Measurements from ENCODE around the gene ANKRD34A.
"Not testable (repeated sequence)": the region's sequence is repeated elsewhere in the genome, so short reads cannot be mapped to it uniquely, and the experiment has no call there.

Gene ANKRD34A

GRCh38 chr1:145942871-145943270 lies 21.5 kb downstream of the ANKRD34A start:
- DNase-seq (ENCODE audit: low read depth) = no peak

- no peak for DNase-seq (ENCODE audit: low read depth)
These were observed 22.0 kb downstream of the ANKRD34A start for GRCh38 chr1:145942405-145942804.

GRCh38 chr1:145937436-145937835 lies 26.9 kb downstream of the ANKRD34A start:
- DNase-seq (ENCODE audit: low read depth) = no peak

- DNase-seq (ENCODE audit: low read depth) = no peak
These were observed 28.1 kb downstream of the ANKRD34A start for GRCh38 chr1:145936247-145936646.

GRCh38 chr1:145935708-145936107 lies 28.7 kb downstream of the ANKRD34A start:
- no peak for DNase-seq (ENCODE audit: low read depth)

- DNase-seq (ENCODE audit: low read depth) = not testable (repeated sequence)
These were observed 31.8 kb downstream of the ANKRD34A start for GRCh38 chr1:145932522-145933009.

- DNase-seq (ENCODE audit: low read depth) = no peak
These were observed 36.3 kb downstream of the ANKRD34A start for GRCh38 chr1:145927916-145928643.

GRCh38 chr1:145927063-145927886 lies 37.1 kb downstream of the ANKRD34A start, which contains the start of gene RBM8A:
TSS of gene RBM8A (minus strand) at chr1:145927484. CDS start at chr1:145927426, 58 bp downstream.
- peak; percentile 93 for DNase-seq (ENCODE audit: low read depth)

GRCh38 chr1:145926686-145927062 lies 37.7 kb downstream of the ANKRD34A start:
- DNase-seq (ENCODE audit: low read depth) = no peak

GRCh38 chr1:145922266-145922665 lies 42.1 kb downstream of the ANKRD34A start:
- DNase-seq (ENCODE audit: low read depth) = no peak

GRCh38 chr1:145920297-145920696 lies 44.1 kb downstream of the ANKRD34A start:
- not testable (repeated sequence) for DNase-seq (ENCODE audit: low read depth)

GRCh38 chr1:145918992-145919939 lies 45.1 kb downstream of the ANKRD34A start:
- no peak for DNase-seq (ENCODE audit: low read depth)

GRCh38 chr1:145918144-145918991 lies 46.0 kb downstream of the ANKRD34A start, which contains the start of gene PEX11B:
TSS of gene PEX11B (minus strand) at chr1:145918717. CDS start at chr1:145918688, 29 bp downstream.
- peak; percentile 89 for DNase-seq (ENCODE audit: low read depth)

- DNase-seq (ENCODE audit: low read depth) = no peak
These were observed 46.8 kb downstream of the ANKRD34A start for GRCh38 chr1:145917595-145917994.

GRCh38 chr1:145916745-145917144 lies 47.6 kb downstream of the ANKRD34A start:
- no peak for DNase-seq (ENCODE audit: low read depth)

GRCh38 chr1:145912128-145912641 lies 52.2 kb downstream of the ANKRD34A start:
- no peak for DNase-seq (ENCODE audit: low read depth)

Measured in T follicular helper cell (primary cell).